Keratinocyte (primary cell): ENCODE measurements around the gene GAN.

Source experiments
- CTCF ChIP-seq, 3 experiments: IDR thresholded peaks in 1 of 3; conservative IDR thresholded peaks in 1 of 3; optimal IDR thresholded peaks in 1 of 3; 2 replicates in 2 of 3; 3 replicates in 1 of 3; pipeline versions ENCODE3 to v1.5.1; 2011; ENCODE audit warnings: low read length in 3 of 3, mild to moderate bottlenecking in 3 of 3, moderate library complexity in 2 of 3, control low read depth in 1 of 3, inconsistent platforms in 1 of 3; ENCODE audit not compliant: insufficient read depth in 2 of 3; ENCODE audit errors: extremely low read depth in 1 of 3
- EZH2 ChIP-seq: IDR thresholded peaks from one replicate; pipeline ENCODE4 v1.6.1; 2012; ENCODE audit warnings: inconsistent platforms, mild to moderate bottlenecking, low read length, moderate library complexity

GRCh38 chr16:81358860-81359259, 44.1 kb downstream of the GAN start:
- TF ChIP-seq CTCF (optimal IDR thresholded peaks at IDR 0.05 in 1 of 3, IDR thresholded peaks at IDR 0.05 in 1 of 3, conservative IDR thresholded peaks at IDR 0.05 in 1 of 3; ENCODE audit: extremely low read depth in 1 of 3, insufficient read depth in 2 of 3, low read length in 3 of 3) = no peak
- no peak for TF ChIP-seq EZH2
